ENCODE results near the gene ZNF467.

The ZNF467 gene

DNA sequence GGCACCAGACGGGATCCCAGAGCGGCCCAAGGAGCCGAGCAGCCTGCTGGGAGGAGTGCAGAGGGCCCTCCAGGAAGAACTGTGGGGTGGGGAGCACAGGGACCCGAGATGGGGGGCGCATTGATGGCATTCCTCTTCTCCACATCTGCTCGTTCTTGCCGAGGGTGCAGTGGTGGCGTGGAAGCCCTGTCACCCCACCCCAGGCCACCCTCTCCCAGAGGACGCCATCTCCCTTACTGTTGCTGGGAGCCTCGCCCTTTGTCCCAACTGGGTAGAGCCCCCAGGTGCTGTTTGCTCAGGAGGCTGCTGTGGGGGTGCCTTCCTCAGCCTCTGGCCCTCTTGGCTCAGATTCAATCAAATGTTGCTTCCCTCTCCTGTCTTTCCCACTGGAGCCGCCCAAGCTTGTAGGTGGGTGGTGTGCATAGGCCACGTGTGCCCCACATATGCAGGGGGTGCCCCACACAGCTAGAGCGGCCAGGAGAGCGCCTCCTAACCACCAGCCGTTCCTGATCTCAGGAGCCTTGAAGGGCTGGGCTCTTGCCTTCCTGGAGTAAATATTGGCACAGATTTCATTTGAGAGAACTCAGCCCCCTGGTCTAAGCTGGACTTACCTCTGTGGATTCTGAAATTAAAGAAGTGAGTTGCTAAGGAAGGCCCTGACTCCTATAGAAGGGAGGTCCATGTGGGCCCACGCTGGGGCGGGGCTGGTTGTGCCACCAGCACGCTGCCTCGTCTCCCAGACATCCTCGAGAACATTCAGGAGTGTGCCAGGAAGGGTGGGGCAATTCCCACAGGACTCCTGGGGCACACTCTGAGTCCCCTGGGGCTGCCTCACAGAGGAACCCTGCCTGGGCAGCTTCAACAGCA is 39.2 kb downstream of the ZNF467 start:
- in situ Hi-C loops (cut with MboI; ENCODE audit: low pct_unique_long_range_greater_than_20kb, low sequenced_read_pairs), result no loop called here
- DNase-seq, result no peak

DNA sequence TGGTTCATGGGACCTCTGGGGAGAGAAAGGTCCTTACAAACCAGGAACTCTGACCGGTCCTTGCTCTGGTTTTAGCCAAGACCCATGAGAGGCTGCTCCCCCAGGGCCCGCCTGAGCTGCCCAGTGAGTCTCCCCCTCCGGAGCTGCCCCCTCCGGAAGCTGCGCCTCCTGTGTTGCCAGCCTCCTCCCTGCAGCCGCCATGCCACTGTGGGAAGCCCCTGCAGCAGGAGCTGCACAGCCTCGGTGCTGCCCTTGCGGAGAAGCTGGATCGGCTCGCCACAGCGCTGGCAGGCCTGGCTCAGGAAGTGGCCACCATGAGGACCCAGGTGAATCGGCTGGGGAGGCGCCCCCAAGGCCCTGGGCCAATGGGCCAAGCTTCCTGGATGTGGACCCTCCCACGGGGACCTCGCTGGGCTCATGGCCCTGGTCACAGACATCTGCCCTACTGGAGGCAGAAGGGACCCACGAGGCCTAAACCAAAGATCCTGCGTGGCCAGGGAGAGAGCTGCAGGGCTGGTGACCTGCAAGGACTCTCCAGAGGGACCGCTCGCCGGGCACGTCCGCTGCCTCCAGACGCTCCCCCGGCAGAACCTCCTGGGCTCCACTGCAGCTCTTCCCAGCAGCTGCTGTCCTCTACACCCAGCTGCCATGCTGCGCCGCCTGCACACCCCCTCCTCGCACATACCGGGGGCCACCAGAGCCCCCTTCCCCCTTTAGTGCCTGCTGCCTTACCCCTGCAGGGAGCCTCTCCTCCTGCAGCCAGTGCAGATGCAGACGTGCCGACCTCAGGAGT is 40.1 kb downstream of the ZNF467 start:
- DNase-seq, result no peak
- in situ Hi-C loops (cut with MboI; ENCODE audit: low pct_unique_long_range_greater_than_20kb, low sequenced_read_pairs), result no loop called here

DNA sequence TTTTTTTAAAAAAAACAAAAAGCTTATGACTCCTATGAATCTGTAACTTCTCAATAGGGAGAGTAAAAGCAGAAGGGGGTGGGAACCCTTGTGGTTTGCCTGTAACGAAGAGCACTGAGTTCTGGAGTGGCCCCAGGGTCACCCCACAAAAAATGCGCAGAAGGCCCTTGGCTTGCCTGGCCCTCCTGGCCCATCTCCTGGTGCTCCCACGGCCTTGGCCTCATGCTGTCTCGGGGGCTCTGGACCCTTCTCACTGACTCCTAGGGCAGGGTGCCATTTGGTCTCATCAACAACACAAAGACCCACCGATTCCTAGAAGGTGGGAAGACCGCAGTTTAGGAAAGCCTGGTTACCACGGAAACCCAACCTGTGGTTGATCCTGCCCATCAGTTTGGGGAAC is 40.8 kb downstream of the ZNF467 start:
- no peak for DNase-seq
- in situ Hi-C loops (cut with MboI; ENCODE audit: low pct_unique_long_range_greater_than_20kb, low sequenced_read_pairs), result no loop called here

DNA sequence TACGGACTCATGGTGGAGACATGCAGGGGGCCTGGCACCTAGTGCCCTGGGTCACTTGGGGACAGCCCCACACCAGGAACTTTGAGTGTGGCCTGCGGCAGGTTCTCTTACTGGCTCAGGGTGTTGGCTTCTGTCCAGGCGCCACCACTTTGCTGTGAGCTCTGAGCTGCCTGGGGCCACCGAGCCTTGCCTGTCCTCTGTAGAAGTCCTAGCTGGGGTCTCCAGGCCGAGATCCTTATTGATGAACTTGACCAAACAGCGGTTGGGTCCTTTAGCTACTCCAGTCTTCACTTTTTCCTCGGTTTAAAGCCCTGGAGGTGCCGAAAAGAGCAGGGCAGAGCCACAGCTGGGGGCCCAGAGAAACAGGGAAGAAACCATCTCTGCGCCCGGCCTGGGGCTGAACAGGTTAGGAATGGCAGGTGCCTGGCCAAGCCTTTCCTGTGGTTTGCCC is 41.3 kb downstream of the ZNF467 start:
- in situ Hi-C loops (cut with MboI; ENCODE audit: low pct_unique_long_range_greater_than_20kb, low sequenced_read_pairs), result no loop called here
- no peak for DNase-seq

DNA sequence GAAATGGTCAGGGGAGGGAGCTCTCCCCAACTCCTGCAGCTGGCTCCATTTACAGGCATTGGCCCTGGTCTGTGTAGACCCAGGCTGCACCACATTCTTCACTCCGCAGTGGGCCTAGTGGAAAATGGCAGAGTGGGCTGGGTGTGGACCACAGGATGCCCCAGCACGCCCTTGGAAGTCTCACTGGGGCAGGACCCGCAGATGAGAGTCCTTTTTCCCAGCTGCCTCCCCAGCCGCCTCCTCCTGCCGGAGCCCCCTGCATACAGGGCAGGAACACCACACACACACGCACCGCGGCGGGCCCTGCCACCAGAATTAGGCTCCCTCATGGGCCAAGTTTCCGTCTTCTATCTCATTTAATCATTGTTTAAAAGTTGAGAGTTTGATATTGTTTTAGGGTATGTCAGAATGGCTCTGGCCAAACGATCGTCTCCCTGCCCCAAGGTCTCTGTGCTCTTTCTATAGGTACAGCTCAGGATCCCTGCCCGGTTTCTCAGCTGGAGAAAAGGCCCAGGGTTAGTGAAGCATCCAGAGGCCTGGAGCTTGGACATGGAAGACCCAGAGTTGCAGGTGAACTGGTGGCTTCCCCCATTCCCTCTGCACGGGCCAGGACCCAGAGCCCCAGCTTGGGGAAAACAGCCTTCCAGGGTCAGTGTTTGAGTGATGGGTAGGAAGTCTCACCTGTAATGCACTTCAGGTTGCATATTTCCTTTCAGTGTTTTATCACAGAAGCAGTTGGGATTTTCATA is 42.0 kb downstream of the ZNF467 start:
- in situ Hi-C loops (cut with MboI; ENCODE audit: low pct_unique_long_range_greater_than_20kb, low sequenced_read_pairs), result no loop called here
- DNase-seq, result no peak

DNA sequence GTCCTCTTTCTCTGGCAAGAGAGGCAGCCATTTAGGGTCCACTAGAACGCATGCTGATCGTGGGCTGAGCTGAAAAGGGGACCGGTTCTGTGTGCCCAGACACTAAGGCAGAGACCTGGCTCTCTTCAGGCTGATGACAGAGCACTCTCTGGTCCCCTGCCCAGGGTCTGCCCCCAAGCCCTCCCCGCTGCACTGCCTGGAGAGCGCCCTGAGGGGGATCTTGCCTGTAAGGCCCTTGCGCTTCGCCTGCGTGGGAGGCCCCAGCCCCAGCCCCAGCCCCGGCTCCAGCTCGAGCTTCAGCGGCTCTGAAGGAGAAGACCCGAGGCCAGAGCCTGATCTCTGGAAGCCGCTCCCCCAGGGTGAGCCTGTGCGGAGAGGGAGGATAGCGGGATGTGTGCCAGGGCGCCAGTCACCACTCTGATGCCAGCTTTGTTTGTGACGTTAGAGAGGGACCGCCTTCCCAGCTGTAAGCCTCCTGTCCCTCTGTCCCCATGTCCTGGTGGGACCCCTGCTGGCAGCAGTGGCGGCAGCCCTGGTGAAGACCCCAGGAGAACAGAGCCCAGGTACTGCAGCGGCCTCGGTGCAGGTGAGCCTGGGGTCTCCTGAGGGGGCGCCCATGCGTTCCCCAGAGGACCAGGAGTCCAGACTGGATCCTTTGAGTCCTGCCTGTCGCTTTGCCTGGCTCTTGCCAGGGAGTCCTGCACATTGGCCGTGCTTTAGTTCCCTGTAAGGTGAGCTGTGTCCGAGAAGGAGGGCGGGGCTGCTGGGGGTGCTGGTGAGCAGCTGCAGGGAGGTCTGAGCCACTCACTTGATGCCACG is 43.2 kb downstream of the ZNF467 start:
- in situ Hi-C loops (cut with MboI; ENCODE audit: low pct_unique_long_range_greater_than_20kb, low sequenced_read_pairs), result no loop called here
- no peak for DNase-seq

DNA sequence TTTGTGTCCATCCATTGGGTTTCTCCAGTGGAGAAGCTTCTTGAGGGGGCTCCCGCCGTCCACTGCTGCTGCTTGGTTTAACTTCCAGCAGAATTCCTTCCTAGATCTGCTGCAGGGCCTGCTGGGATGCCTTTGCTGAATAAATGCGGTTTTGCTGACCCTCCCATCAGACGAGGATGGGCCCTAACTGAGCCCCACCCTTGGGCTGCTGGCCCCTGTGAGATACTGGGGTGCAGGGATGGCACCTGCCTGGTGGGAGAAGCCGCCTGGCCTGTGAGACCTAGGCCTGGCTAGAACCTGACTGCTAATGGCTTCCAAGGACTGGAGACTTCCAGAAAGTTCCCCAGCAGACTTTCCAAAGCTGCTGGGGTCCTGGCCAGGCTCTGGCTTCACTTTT is 43.8 kb downstream of the ZNF467 start:
- DNase-seq, result no peak
- in situ Hi-C loops (cut with MboI; ENCODE audit: low pct_unique_long_range_greater_than_20kb, low sequenced_read_pairs), result no loop called here

DNA sequence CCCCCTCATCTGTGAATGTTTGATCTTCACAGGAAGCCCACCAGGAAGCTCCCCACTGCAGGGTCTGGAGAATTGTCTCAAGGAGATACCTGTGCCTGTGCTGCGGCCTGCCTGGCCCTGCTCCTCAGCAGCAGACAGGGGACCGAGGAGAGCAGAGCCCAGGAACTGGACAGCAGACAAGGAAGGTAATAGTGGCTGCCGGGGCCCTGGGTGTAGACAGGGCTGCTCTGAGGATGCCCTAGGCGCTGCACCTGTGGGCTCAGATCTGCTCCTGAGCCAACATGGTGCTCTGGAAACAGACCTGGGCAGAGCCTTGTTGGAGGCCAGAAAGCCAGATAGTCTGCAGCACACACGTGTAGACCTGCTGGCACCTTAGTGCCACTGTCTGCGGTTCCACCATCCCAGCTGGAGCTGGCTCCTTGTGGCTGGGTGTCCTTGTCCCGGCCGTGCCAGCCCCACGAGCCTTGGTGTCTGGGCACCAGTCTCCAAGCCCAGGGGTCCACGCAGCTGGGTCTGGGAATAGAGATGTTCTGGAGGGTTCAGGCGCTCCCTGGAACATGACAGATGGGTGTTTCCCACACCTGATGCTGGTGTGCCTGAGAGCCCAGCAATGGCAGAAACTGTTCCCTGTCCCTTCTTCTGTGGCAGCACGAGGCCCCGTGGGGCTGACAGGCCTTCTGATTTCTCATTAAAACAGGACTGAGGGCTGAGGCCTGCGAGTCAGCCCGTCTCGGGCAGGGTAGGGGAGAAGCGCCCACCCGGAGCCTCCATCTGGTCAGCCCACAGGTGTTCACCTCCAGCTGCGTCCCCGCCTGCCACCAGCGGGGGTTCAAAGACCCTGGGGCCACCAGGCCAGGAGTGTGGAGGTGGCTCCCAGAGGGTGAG is 44.7 kb downstream of the ZNF467 start:
- in situ Hi-C loops (cut with MboI; ENCODE audit: low pct_unique_long_range_greater_than_20kb, low sequenced_read_pairs), result no loop called here
- no peak for DNase-seq

DNA sequence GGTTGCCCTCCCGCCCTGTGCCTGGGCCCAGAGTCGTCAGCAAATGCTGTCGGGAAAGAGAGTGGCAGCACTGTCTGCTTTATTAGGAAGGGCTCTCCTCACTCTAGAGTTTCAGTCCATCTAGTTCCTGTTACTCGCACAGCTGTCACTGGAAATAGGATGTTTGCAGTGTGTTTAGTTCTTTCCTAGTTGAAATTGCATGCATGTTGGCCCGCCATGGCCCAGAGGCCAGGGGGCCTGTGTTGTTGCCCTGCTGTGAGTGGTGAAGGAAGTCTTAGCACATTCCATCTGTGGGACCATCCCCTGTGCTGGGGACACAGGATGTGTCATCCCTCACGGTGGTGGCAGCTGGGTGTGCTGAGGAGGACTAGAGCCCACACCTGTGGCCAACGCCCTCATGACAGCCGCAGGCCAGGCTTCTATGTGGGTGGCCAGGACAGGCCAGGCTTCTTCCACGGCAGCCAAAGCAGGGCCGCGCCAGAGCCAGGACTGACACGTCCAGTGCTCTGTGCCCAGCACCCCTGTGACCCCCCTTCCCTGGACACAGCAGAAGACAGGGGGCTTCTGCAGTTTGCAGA is 45.4 kb downstream of the ZNF467 start:
- no peak for DNase-seq

DNA sequence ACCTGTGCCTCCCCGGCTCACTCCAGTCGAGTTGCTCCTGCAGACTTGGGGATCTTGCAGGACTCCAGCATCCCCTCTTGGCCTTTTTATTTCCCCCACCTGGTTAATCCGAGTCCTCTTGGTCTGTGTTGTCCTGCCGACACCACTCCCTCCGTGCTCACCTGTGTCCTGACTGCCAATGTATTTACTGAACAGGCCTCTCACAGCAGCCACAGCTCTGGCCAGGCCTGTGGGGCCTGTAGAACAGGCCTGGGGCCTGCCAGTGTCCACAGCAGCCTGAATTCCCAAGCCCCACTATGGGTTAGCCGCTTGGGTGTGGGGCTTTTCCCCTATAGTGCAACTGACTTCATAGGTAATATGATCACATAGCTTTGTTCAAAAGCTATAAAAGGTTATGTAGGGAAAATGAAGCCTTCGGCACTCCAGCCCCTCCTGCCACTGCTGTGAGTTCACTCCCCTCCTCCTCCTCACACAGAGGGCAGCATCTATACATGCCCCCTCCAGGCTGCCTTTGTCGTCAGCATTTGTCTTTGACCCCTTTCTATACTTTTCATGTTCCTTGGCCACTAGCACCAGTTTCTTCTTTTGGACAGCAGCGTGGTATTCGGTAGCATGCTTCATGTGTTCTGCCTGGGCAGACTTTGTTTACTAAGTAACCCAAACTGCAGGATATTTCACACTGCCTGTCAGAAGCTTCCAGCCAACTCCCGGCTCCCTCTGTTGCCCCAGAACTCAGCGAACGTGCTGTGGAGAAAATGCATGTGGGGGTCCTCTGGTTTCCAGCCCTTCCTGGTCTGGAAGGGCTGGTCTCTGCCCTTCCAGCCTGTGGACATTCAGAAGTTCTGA is 46.1 kb downstream of the ZNF467 start:
- in situ Hi-C loops (cut with MboI; ENCODE audit: low pct_unique_long_range_greater_than_20kb, low sequenced_read_pairs), result no loop called here
- no peak for DNase-seq

More for the DNA sequence above, 45.4 kb downstream of the ZNF467 start:
- in situ Hi-C loops (cut with MboI; ENCODE audit: low pct_unique_long_range_greater_than_20kb, low sequenced_read_pairs), result no loop called here

DNA sequence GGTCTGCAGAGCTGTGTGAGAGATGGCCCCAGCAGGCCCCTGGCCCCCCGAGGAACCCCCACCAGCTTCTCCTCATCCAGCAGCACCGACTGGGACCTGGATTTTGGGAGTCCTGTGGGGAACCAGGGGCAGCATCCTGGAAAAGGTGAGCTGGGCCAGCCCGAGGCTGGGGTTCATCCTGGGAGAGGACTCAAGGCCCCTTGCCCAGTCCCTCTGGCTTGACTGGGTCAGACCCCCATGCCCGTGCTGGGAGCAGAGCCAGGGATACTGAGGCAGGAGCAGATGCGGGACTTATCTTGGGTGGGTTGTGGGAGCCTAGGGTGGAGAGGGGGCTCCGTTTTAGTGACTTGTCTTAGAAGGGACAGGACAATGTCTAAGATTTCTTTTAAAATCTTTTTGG is 47.5 kb downstream of the ZNF467 start:
- DNase-seq, result no peak
- in situ Hi-C loops (cut with MboI; ENCODE audit: low pct_unique_long_range_greater_than_20kb, low sequenced_read_pairs), result no loop called here

DNA sequence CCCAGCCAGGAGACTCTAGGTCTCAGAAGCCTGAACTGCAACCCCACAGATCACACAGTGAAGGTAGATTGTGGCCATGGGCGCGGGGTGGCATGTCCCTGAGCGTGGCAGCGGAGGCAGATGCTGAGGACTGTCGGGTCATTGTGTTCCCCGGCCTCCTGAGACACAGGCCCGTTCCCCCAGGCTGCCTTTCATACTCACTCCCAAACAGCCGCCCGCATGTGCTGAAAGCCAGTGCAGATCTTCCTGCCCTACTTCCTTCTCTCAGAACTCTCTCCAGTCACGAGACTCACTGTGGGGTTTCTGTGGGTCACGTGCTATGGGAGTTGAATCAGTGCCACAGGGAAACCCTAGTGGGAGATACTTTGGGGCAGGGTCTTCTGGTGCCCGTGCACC is 48.0 kb downstream of the ZNF467 start:
- in situ Hi-C loops (cut with MboI; ENCODE audit: low pct_unique_long_range_greater_than_20kb, low sequenced_read_pairs), result no loop called here
- no peak for DNase-seq

DNA sequence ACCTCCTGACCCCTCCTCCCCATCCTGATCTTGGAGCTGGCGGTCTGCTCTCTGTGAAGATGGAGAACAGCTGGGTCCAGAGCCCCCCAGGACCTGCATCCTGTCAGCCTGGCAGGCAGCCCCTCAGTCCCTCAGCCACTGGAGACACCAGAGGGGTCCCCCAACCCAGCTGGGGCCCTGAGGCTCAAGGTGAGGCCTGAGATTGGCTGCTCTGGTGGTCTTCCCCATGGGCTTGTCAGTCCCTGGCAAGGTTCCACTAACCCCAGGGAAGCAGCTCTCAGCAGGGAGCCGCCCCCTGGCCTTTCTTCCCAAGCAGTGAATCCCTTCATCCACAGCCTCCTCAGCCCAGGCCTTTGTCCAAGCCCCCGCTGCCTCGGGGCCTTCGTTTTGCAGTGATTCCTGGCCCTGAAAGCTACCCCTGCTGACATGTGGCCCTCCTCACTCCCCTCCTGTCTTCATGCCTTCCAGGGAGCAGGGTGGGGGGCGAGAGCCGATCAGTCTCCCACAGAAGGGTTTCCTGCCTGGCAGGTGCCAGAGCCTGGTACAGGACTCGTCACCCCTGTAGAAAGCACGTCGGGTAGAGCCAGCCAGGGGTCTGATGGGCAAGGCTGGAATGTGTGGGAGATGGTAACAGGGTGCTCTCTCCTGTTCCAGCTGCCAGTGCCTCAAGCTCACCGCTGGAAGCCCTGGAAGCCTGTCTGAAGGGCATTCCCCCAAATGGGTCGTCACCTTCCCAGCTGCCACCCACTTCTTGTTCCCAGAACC is 48.5 kb downstream of the ZNF467 start:
- no peak for DNase-seq
- in situ Hi-C loops (cut with MboI; ENCODE audit: low pct_unique_long_range_greater_than_20kb, low sequenced_read_pairs), result no loop called here

DNA sequence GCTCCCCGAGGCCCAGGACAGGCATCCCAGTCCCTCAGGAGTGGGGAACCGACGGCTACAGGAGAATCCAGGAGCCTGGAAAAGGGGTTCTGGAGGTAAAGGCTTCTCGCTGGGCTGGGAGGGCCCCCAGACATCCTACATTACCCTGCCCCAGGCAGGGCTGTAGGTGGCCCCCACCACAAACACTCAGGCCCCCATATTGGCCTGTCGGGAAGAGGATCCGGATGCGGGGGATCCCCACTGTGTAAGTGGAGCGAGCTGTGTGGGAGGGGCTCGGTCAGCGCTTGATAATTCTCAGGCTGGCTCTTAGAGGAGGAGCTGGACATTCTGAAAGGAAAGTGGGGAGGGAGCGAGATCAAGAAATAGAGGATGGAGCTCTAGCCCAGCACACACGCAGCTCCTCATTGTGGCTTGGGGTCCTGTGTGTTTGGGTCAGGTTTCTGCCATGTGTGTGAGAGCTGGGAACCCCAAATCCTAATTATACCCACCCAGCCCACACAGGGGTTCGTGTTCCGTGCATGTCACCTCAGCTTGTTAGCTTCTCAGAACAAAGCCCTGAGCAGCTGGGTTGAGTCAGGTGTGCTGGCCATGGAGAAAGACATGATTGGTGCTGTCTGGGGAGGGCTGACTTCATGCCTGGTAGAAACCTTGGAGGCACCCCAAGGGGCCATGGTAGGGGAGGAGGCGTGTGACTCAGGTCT is 49.4 kb downstream of the ZNF467 start:
- no peak for DNase-seq
- in situ Hi-C loops (cut with MboI; ENCODE audit: low pct_unique_long_range_greater_than_20kb, low sequenced_read_pairs), result no loop called here

DNA sequence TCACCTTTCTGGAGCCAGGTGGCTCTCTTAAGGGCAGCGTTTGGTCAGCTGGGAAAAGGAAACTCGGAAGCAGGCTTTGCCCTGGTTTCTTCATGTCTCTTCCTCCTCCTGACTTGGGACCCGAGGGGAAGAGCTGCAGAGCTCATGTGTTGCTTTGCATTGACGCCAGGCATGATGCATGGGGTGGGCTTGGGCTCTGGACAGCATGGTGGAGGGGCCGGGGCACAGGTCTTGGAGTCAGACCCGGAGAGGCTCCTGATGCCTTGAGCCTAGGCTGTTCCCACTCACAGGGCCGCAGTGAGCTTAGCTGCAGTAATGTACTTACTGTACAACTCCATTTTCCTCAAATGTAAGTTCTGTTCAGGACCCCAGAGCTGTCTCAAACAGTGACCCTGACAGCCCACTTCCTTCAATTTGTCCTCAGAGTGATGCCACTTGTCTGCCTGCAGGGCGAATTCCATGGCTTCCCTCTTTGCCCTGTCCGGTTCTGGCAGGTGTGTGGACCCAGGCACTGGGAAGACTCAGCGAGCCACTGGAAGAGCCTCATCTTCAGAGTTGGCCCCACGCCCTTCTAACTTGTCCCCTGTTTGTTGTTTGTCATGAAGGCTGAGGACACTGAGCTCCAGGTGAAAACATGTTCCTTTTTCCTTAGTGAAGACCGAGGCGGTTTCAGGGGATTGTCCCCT is 50.2 kb downstream of the ZNF467 start:
- in situ Hi-C loops (cut with MboI; ENCODE audit: low pct_unique_long_range_greater_than_20kb, low sequenced_read_pairs), result no loop called here

More for the DNA sequence above, 50.2 kb downstream of the ZNF467 start:
- no peak for DNase-seq

Data from KBM-7 (cell line).